ENCODE results near the gene FYCO1. TPM values are rescaled to one million over a fixed set of nuclear protein-coding genes. Genes with fewer than 3 reads are reported as not detected.

FYCO1 gene
- polyA plus RNA-seq, 3 donors: 17.6 to 18.8 (median 18.2) TPM

GRCh38 chr3:45908761-45909160 is 86.9 kb downstream of the FYCO1 start:
- no peak for DNase-seq (ENCODE audit: extremely low read depth in 1 of 11, low read depth in 9 of 11, low spot score in 4 of 11)

- DNase-seq (ENCODE audit: extremely low read depth in 1 of 11, low read depth in 9 of 11, low spot score in 4 of 11): no peak
Observed at GRCh38 chr3:45907769-45908705, 87.6 kb downstream of the FYCO1 start.

- peak in 1 of 11 donors; percentile 3 for DNase-seq (ENCODE audit: extremely low read depth in 1 of 11, low read depth in 9 of 11, low spot score in 4 of 11)
Observed at GRCh38 chr3:45906681-45907407, 88.8 kb downstream of the FYCO1 start.

- no peak for DNase-seq (ENCODE audit: extremely low read depth in 1 of 11, low read depth in 9 of 11, low spot score in 4 of 11)
Observed at GRCh38 chr3:45905755-45906154, 89.9 kb downstream of the FYCO1 start.

GRCh38 chr3:45904931-45905330 is 90.7 kb downstream of the FYCO1 start:
- no peak for DNase-seq (ENCODE audit: extremely low read depth in 1 of 11, low read depth in 9 of 11, low spot score in 4 of 11)

- no peak for DNase-seq (ENCODE audit: extremely low read depth in 1 of 11, low read depth in 9 of 11, low spot score in 4 of 11)
Observed at GRCh38 chr3:45896956-45897355, 98.7 kb downstream of the FYCO1 start.

- DNase-seq (ENCODE audit: extremely low read depth in 1 of 11, low read depth in 9 of 11, low spot score in 4 of 11): no peak
Observed at GRCh38 chr3:45895686-45896468, 99.7 kb downstream of the FYCO1 start.

- no peak for DNase-seq (ENCODE audit: extremely low read depth in 1 of 11, low read depth in 9 of 11, low spot score in 4 of 11)
Observed at GRCh38 chr3:45894015-45894414, 101.6 kb downstream of the FYCO1 start.

GRCh38 chr3:45892161-45892560 is 103.5 kb downstream of the FYCO1 start:
- DNase-seq (ENCODE audit: extremely low read depth in 1 of 11, low read depth in 9 of 11, low spot score in 4 of 11): no peak

- DNase-seq (ENCODE audit: extremely low read depth in 1 of 11, low read depth in 9 of 11, low spot score in 4 of 11): peak in 9 of 11 donors; percentile 2 to 22 (median 8)
Observed at GRCh38 chr3:45890405-45890804, 105.2 kb downstream of the FYCO1 start.

- DNase-seq (ENCODE audit: extremely low read depth in 1 of 11, low read depth in 9 of 11, low spot score in 4 of 11): no peak
Observed at GRCh38 chr3:45889337-45889736, 106.3 kb downstream of the FYCO1 start.

- DNase-seq (ENCODE audit: extremely low read depth in 1 of 11, low read depth in 9 of 11, low spot score in 4 of 11): no peak
Observed at GRCh38 chr3:45887759-45888511, 107.7 kb downstream of the FYCO1 start.

- no peak for DNase-seq (ENCODE audit: extremely low read depth in 1 of 11, low read depth in 9 of 11, low spot score in 4 of 11)
Observed at GRCh38 chr3:45887285-45887684, 108.3 kb downstream of the FYCO1 start.

- no peak for DNase-seq (ENCODE audit: extremely low read depth in 1 of 11, low read depth in 9 of 11, low spot score in 4 of 11)
Observed at GRCh38 chr3:45885979-45886705, 109.5 kb downstream of the FYCO1 start, which contains the start of gene CCR9. CCR9 (plus strand) TSS chr3:45886543; CDS start chr3:45894934, 8,391 bp downstream.

- DNase-seq (ENCODE audit: extremely low read depth in 1 of 11, low read depth in 9 of 11, low spot score in 4 of 11): no peak
Observed at GRCh38 chr3:45884368-45885201, 111.0 kb downstream of the FYCO1 start.

GRCh38 chr3:45881078-45882022 is 114.3 kb downstream of the FYCO1 start:
- DNase-seq (ENCODE audit: extremely low read depth in 1 of 11, low read depth in 9 of 11, low spot score in 4 of 11): no peak

Data from renal cortex interstitium (tissue), 11 donors.